SK-N-SH treated with all-trans-retinoic acid at 6 μM for 48 hours (cell line): Measurements from ENCODE around the gene FPR2.

Source experiments
- ATAC-seq: fragments of 200-7000 bp; cut with Tn5 transposase; 3 replicates; pipeline ENCODE4 v1.9.1; 2020; ENCODE audit warnings: mild to moderate bottlenecking, moderate library complexity
- ARNTL ChIP-seq: fragments of 450-650 bp; formaldehyde crosslinking; IDR thresholded peaks from 2 replicates; pipeline ENCODE4 v1.5.0; 2020; ENCODE audit warnings: low read depth, mild to moderate bottlenecking, moderate library complexity, borderline replicate concordance
- BACH2 ChIP-seq: fragments of 250-450 bp; sonication (Bioruptor Pico); IDR thresholded peaks from 2 replicates; pipeline ENCODE4 v1.9.0; 2021; ENCODE audit warnings: mild to moderate bottlenecking, borderline replicate concordance
- CREB5 ChIP-seq: fragments of 250-450 bp; sonication (Bioruptor Pico); IDR thresholded peaks from 2 replicates; pipeline ENCODE4 v1.5.1; 2020; ENCODE audit warnings: low read depth, mild to moderate bottlenecking, moderate library complexity
- CSRNP3 ChIP-seq: fragments of 250-450 bp; sonication (Bioruptor Pico); IDR thresholded peaks from 2 replicates; pipeline ENCODE4 v1.5.1; 2021; ENCODE audit warnings: mild to moderate bottlenecking, moderate library complexity
- GLIS3 ChIP-seq: fragments of 250-450 bp; sonication (Bioruptor Pico); IDR thresholded peaks from 2 replicates; pipeline ENCODE4 v1.5.0; 2020; ENCODE audit warnings: mild to moderate bottlenecking, moderate library complexity
- ISL1 ChIP-seq: fragments of 250-450 bp; sonication (Bioruptor Pico); IDR thresholded peaks from 2 replicates; pipeline ENCODE4 v2.1.2; 2022; ENCODE audit warnings: mild to moderate bottlenecking, moderate library complexity
- OSR1 ChIP-seq: fragments of 250-450 bp; sonication (Bioruptor Pico); IDR thresholded peaks from 2 replicates; pipeline ENCODE4 v1.8.0; 2022; ENCODE audit warnings: moderate library complexity, mild to moderate bottlenecking, inconsistent platforms
- PATZ1 ChIP-seq: fragments of 250-450 bp; sonication (Bioruptor Pico); IDR thresholded peaks from 2 replicates; pipeline ENCODE4 v1.8.0; 2020; ENCODE audit warnings: mild to moderate bottlenecking, moderate library complexity, borderline replicate concordance
- POU6F1 ChIP-seq: fragments of 250-450 bp; sonication (Bioruptor Pico); IDR thresholded peaks from 2 replicates; pipeline ENCODE4 v1.8.0; 2021; ENCODE audit warnings: low read depth, mild to moderate bottlenecking, moderate library complexity, borderline replicate concordance
- PPARA ChIP-seq: fragments of 250-450 bp; sonication (Bioruptor Pico); IDR thresholded peaks from 2 replicates; pipeline ENCODE4 v1.5.0; 2020; ENCODE audit warnings: mild to moderate bottlenecking, borderline replicate concordance
- RARB ChIP-seq: fragments of 250-450 bp; sonication (Bioruptor Pico); IDR thresholded peaks from 2 replicates; pipeline ENCODE4 v1.8.0; 2021; ENCODE audit warnings: mild to moderate bottlenecking, moderate library complexity
- SNAI2 ChIP-seq: fragments of 250-450 bp; sonication (Bioruptor Pico); IDR thresholded peaks from 2 replicates; pipeline ENCODE4 v1.5.0; 2020; ENCODE audit warnings: mild to moderate bottlenecking, moderate library complexity
- TCF4 ChIP-seq: fragments of 250-450 bp; sonication (Bioruptor Pico); IDR thresholded peaks from 2 replicates; pipeline ENCODE4 v1.8.0; 2021; ENCODE audit warnings: mild to moderate bottlenecking, moderate library complexity, borderline replicate concordance
- TOX ChIP-seq: fragments of 250-450 bp; sonication (Bioruptor Pico); IDR thresholded peaks from 2 replicates; pipeline ENCODE4 v1.8.0; 2021; ENCODE audit warnings: mild to moderate bottlenecking, moderate library complexity, borderline replicate concordance
- TSHZ2 ChIP-seq: fragments of 250-450 bp; sonication (Bioruptor Pico); IDR thresholded peaks from 2 replicates; pipeline ENCODE4 v1.5.0; 2020; ENCODE audit warnings: mild to moderate bottlenecking, moderate library complexity
- ZFP3 ChIP-seq: fragments of 250-450 bp; sonication (Bioruptor Pico); IDR thresholded peaks from 2 replicates; pipeline ENCODE4 v1.5.0; 2020; ENCODE audit warnings: mild to moderate bottlenecking, moderate library complexity
- ZNF565 ChIP-seq: fragments of 450-650 bp; formaldehyde crosslinking; conservative IDR thresholded peaks from 2 replicates; pipeline ENCODE4 v1.5.0; 2020; ENCODE audit warnings: low read depth, mild to moderate bottlenecking, moderate library complexity
- ZNF70 ChIP-seq: fragments of 450-650 bp; formaldehyde crosslinking; IDR thresholded peaks from 2 replicates; pipeline ENCODE4 v1.5.0; 2020; ENCODE audit warnings: mild to moderate bottlenecking, moderate library complexity
- ZNF8 ChIP-seq: fragments of 450-650 bp; formaldehyde crosslinking; IDR thresholded peaks from 2 replicates; pipeline ENCODE4 v1.5.0; 2020; ENCODE audit warnings: mild to moderate bottlenecking, moderate library complexity

The FPR2 gene

GRCh38 chr19:51792932-51793331 is 32.0 kb downstream of the FPR2 start:
- ATAC-seq: no peak
- TF ChIP-seq ZNF8 (CRISPR knock-in tag) (no peak), CSRNP3 (CRISPR knock-in tag) (no peak), PATZ1 (CRISPR knock-in tag) (no peak), ZNF565 (CRISPR knock-in tag) (no peak), ZNF70 (CRISPR knock-in tag) (no peak), ARNTL (CRISPR knock-in tag) (no peak), GLIS3 (CRISPR knock-in tag) (no peak), BACH2 (CRISPR knock-in tag) (no peak)
- TF ChIP-seq, all 23 proteins: peak for 0

GRCh38 chr19:51793994-51794393 is 33.0 kb downstream of the FPR2 start:
- no peak for TF ChIP-seq RARB (CRISPR knock-in tag)
- no peak for TF ChIP-seq PATZ1 (CRISPR knock-in tag)
- no peak for TF ChIP-seq TSHZ2 (CRISPR knock-in tag)
- no peak for TF ChIP-seq SNAI2
- TF ChIP-seq ARNTL (CRISPR knock-in tag): no peak
- no peak for TF ChIP-seq ZNF70 (CRISPR knock-in tag)
- TF ChIP-seq ZFP3 (CRISPR knock-in tag): no peak
- TF ChIP-seq ISL1: no peak
- no peak for TF ChIP-seq POU6F1 (CRISPR knock-in tag)
- TF ChIP-seq OSR1 (CRISPR knock-in tag): no peak
- no peak for TF ChIP-seq PPARA (CRISPR knock-in tag)
- TF ChIP-seq TCF4 (CRISPR knock-in tag): no peak
- TF ChIP-seq CSRNP3 (CRISPR knock-in tag): no peak
- ATAC-seq: no peak

- TF ChIP-seq CREB5 (CRISPR knock-in tag) (no peak), CSRNP3 (CRISPR knock-in tag) (no peak), ARNTL (CRISPR knock-in tag) (no peak), SNAI2 (no peak), TOX (CRISPR knock-in tag) (no peak), TCF4 (CRISPR knock-in tag) (no peak), ISL1 (no peak)
- ATAC-seq: no peak
Observed at GRCh38 chr19:51794885-51795490, 34.0 kb downstream of the FPR2 start, which contains the start of gene FPR3. TSS of gene FPR3 (plus strand) at chr19:51795157. CDS start at chr19:51823749, 28,592 bp downstream.
